Cardiac muscle cell (in vitro differentiated cells and primary cell): Measurements from ENCODE around the gene SH3TC1. TPM values are rescaled to one million over a fixed set of nuclear protein-coding genes. Genes with fewer than 3 reads are reported as not detected.

Experiments
- DNase-seq, 2 donors: peaks; one replicate each; pipeline versions ENCODE4 v3.0.0 to v3.0.0-alpha.2; 2010 to 2017; ENCODE audit warnings: low read depth in 1 of 2, low spot score in 1 of 2
- H3K27ac ChIP-seq: fragments of 200-600 bp; sonication (generic); 2 replicates; pipeline ENCODE4 v1.5.1; 2016
- H3K27me3 ChIP-seq: fragments of 200-600 bp; sonication (generic); 2 replicates; pipeline ENCODE4 v1.6.0; 2016; ENCODE audit warnings: control low read depth
- H3K36me3 ChIP-seq: fragments of 200-600 bp; sonication (generic); 2 replicates; pipeline ENCODE4 v1.5.1; 2016; ENCODE audit warnings: control low read depth
- H3K4me1 ChIP-seq: fragments of 200-600 bp; sonication (generic); 2 replicates; pipeline ENCODE4 v1.8.1; 2017; ENCODE audit warnings: low read depth, mild to moderate bottlenecking, mixed run types
- H3K4me3 ChIP-seq: fragments of 200-600 bp; sonication (generic); 2 replicates; pipeline ENCODE4 v1.5.1; 2016; ENCODE audit warnings: mild to moderate bottlenecking
- H3K9me3 ChIP-seq: fragments of 200-600 bp; sonication (generic); 2 replicates; pipeline ENCODE4 v1.5.1; 2017; ENCODE audit warnings: low read depth, mild to moderate bottlenecking, control low read depth
- polyA plus RNA-seq: library from polyadenylated mRNA; unstranded; fragments of >200 nt; fragmentation: Nextera tagmentation; extraction: Ambion mirVana; gene quantifications from 2 replicates; pipeline ENCODE4 v1.2.1, GENCODE V29; 2016
- total RNA-seq: library from RNA; depleted of rRNA; stranded (reverse); fragments of >200 nt; gene quantifications from 2 replicates; pipeline ENCODE4 v1.2.3, GENCODE V29; 2016
- TF ChIP-seq, protein P1 (sequence below): IDR thresholded peaks from 2 replicates; pipeline ENCODE4 v1.5.1; 2012; ENCODE audit warnings: low read depth, mild to moderate bottlenecking, low read length

The SH3TC1 gene
- total and polyA plus RNA-seq, 2 experiments from 2014 or later = 0.57 to 3.8 TPM

- no peak for DNase-seq
- H3K36me3 ChIP-seq = no peaks in the 10 kb centered on the region
- no peaks in the 10 kb centered on the region for H3K27me3 ChIP-seq
- no peak overlapping the region for H3K27ac ChIP-seq
- H3K4me3 ChIP-seq = no peak overlapping the region
- no peaks in the 10 kb centered on the region for H3K4me1 ChIP-seq
- TF ChIP-seq, protein P1, sequence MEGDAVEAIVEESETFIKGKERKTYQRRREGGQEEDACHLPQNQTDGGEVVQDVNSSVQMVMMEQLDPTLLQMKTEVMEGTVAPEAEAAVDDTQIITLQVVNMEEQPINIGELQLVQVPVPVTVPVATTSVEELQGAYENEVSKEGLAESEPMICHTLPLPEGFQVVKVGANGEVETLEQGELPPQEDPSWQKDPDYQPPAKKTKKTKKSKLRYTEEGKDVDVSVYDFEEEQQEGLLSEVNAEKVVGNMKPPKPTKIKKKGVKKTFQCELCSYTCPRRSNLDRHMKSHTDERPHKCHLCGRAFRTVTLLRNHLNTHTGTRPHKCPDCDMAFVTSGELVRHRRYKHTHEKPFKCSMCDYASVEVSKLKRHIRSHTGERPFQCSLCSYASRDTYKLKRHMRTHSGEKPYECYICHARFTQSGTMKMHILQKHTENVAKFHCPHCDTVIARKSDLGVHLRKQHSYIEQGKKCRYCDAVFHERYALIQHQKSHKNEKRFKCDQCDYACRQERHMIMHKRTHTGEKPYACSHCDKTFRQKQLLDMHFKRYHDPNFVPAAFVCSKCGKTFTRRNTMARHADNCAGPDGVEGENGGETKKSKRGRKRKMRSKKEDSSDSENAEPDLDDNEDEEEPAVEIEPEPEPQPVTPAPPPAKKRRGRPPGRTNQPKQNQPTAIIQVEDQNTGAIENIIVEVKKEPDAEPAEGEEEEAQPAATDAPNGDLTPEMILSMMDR = no peak
- H3K9me3 ChIP-seq = no peaks in the 10 kb centered on the region
These were observed 87.1 kb downstream of the SH3TC1 start for GRCh38 chr4:8285976-8286718.

- Histone ChIP-seq H3K27ac (no peak overlapping the region), H3K27me3 (no peaks in the 10 kb centered on the region)
- no peak for DNase-seq
These were observed 87.7 kb downstream of the SH3TC1 start for GRCh38 chr4:8286719-8287342.

DNA sequence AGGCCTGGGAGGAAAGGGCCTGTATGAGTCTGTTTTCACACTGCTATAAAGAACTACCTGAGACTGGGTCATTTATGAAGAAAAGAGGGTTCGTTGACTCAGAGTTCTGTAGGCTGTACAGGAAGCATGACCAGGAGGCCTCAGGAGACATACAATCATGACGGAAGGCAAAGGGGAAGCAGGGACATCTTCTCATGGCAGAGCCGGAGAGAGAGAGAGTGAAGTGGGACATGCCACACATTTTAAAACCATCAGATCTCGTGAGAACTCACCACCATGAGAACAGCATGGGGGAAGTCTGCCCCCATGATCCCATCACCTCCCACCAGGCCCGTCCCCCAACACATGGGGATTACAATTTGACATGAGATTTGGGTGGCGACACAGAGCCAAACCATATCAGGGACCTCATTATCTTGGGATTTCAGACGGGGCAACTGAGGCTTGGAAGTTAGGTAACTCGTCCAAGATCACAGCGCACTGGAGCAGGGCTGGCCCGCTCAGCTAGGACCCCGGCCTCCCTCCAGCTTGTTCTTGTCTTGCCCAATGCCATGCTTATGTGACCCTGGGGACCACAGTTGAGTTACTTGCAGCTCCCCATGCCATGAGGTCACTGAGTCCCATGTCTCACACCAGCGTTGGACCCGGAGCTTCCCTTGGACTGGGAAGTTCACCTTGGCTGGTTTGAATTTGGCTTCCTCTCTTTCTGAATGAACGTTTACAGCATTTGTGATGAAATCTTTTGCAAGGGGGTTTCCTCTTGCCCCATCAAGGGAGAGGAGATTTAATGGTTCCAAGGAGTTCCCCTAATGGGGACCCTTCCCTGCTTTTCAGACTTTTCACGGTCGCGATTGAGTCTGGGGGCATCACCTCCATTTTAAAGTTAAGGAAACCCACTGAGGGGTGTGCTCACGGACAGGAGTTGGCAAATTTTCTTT, 88.5 kb downstream of the SH3TC1 start:
- DNase-seq = no peak
- H3K36me3 ChIP-seq = no peaks in the 10 kb centered on the region
- H3K9me3 ChIP-seq = no peaks in the 10 kb centered on the region
- no peak overlapping the region for H3K4me3 ChIP-seq
- TF ChIP-seq, protein P1 = no peak
- no peaks in the 10 kb centered on the region for H3K4me1 ChIP-seq
- H3K27me3 ChIP-seq = no peaks in the 10 kb centered on the region
- no peak overlapping the region for H3K27ac ChIP-seq

More at GRCh38 chr4:8286719-8287342, 87.7 kb downstream of the SH3TC1 start:
- H3K4me3 ChIP-seq = no peak overlapping the region
- no peaks in the 10 kb centered on the region for H3K36me3 ChIP-seq
- H3K4me1 ChIP-seq = no peaks in the 10 kb centered on the region
- TF ChIP-seq, protein P1 = no peak
- H3K9me3 ChIP-seq = no peaks in the 10 kb centered on the region

DNA sequence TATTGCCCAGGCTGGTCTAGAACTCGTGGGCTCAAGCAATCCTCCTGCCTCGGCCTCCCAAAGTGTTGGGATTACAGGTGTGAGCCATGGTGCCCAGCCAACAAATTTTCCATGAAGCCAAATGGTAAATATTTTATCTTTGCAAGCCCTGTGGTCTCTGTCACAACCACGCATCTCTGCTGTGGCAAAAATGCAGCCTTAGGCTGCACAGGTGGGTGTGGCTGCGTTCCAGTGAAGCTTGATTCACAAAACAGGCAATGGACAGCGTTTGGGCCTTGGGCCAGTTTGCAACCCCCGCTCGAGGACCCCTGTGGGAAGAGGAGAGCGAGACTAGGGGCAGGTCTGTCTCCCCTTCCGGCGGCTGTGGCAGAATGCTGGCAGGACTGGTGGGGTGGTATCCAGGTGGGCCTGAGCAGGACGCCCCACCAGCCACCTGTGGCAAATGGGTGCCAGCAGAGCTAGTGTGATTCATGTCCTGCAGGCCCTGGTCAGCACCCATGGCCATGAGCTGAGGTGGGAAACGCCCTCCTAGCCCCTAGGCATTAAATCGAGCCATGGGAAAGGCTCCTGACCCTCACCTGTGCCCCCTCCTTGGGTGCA, 90.2 kb downstream of the SH3TC1 start:
- TF ChIP-seq, protein P1 = no peak
- H3K4me3 ChIP-seq = no peak overlapping the region
- H3K27me3 ChIP-seq = no peaks in the 10 kb centered on the region
- no peaks in the 10 kb centered on the region for H3K9me3 ChIP-seq
- no peaks in the 10 kb centered on the region for H3K36me3 ChIP-seq
- no peak overlapping the region for H3K27ac ChIP-seq
- no peaks in the 10 kb centered on the region for H3K4me1 ChIP-seq
- no peak for DNase-seq
